HG03460 (cell line): Measurements from ENCODE around the gene RAP1GAP.

Experiments
- ATAC-seq: cut with Tn5 transposase; IDR thresholded peaks from one replicate; pipeline ENCODE4 v1.9.1; 2021; ENCODE audit not compliant: unreplicated experiment

Gene RAP1GAP

GRCh38 chr1:21669258-21670058 lies at the start of gene RAP1GAP:
Gene RAP1GAP (minus strand): TSS chr1:21669357. CDS start chr1:21620032, 49,325 bp downstream.
- no peak for ATAC-seq

GRCh38 chr1:21716169-21716568 lies 47.0 kb upstream of the RAP1GAP start:
- no peak for ATAC-seq

DNA sequence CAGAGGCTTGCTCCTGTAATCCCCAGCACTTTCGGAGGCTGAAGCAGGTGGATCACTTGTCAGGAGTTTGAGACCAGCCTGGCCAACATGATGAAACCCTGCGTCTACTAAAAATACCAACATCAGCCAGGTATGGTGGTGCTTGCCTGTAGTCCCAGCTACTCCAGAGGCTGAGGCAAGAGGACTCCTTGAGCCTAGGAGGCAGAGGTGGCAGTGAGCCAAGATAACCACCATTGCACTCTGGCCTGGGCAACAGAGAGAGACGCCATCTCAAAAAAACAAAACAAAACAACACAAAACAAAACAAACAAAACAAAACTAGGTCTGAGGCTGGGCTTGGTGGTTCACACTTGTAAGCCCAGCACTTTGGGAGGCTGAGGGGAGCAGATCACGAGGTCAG lies 38.7 kb upstream of the RAP1GAP start:
- no peak for ATAC-seq

GRCh38 chr1:21707086-21707840 lies 38.1 kb upstream of the RAP1GAP start:
- no peak for ATAC-seq

DNA sequence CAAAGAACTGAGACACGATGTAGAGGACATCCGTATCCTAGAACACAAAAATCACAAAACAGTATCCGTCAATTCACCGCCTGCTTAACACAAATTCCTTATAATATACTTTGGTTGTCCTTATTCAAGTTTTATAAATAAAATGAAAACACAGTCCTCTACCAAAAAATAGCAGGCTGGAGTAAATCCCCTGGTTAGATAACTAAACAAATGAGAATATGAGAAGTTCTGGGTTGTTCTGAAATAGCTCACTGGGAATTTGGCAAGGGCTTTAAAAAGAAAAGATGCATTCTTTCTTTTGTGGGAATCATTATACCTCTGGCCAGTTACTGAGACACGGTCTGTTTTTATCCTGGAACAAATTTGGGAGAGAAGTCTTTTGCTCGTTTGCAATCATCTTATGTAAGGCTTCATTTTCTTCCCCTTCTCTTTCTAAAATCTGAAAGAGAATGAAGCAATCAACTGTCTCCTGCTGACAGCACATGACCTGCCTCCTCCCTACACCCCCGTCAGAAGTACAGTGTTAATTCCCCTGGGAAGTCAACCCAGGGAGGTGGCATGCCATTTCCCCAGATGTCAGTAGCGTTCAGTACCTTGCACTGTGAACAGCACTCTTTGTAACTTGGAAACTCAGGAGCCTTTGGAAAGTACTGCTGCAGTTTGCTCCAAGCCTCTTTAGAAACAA lies 37.1 kb upstream of the RAP1GAP start:
- ATAC-seq, result no peak

DNA sequence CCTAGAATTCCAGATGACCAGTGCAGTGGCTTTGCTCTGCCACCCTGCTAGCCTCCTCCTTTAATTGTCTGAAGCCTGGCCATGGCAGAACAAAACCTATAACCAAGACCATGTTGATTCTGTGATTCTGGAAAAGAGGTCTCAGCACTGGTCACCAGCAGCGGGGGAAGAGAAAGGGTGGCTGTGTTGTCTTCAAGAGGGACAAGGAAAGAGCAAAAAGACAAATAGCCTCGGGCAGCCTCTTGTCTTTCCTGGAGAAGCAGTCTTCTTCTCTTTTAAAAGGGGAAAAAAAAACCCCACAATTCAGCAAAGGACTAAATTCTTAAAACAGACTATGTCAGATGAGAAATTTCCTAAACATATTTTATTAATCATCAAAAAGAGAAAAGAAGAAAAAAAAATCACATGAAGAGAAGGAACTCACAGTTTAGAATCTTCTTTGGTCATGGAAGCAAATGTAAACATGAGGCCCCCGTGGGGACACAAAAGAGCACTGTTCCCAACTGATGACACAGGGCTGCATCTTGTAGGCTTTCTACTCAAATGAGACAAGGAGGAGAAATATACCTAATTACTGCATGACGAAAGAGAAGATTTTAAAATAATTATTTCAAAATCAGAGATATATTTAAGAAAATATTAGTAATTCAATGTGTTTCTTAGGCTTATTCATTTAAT lies 36.3 kb upstream of the RAP1GAP start:
- no peak for ATAC-seq

DNA sequence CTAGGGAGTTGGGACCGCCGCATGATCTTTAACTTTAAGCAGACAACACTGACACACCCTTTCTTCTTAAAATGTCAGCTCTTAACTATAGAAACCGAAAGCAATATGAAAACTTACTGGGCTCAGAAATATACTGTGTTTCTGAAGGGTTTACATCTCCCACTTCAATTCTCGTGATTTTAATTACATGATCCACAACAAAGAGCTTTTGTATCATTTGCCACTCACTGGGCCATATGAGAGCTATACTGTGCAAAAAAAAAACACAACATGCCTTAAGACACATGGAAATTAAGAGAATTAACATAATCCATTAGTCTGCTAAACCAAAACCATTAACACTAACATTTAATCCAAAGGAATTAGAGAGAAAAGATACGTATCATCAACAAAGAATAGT lies 35.0 kb upstream of the RAP1GAP start:
- ATAC-seq, result no peak

DNA sequence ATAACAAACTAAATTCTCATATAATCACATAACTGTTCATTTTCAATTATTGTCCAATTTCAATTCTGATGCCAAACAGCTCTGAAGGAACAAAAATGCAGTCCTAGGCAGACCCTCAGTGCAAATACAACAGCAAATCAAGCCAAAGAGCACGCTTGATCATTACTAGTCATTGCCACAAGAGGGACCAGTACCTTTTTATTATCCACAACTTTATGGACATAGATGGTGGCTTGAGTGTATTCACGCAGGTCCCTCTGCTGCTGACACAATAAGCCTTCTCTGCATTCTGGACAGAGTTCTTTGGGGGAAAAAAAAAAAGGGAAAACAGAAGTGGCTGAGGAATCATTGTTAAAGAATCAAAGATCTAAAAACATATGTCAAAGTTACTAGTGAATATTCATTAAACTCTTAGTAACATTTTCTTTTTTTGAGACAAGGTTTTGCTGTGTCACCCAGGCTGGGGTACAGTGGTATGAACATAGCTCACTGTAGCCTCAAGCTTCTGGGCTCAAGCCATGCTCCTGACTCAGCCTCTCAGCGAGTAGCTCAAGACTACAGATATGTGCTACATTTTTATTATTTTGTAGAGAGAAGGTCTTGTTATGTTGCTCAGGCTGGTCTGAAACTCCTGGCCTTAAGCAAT lies 34.3 kb upstream of the RAP1GAP start:
- no peak for ATAC-seq

DNA sequence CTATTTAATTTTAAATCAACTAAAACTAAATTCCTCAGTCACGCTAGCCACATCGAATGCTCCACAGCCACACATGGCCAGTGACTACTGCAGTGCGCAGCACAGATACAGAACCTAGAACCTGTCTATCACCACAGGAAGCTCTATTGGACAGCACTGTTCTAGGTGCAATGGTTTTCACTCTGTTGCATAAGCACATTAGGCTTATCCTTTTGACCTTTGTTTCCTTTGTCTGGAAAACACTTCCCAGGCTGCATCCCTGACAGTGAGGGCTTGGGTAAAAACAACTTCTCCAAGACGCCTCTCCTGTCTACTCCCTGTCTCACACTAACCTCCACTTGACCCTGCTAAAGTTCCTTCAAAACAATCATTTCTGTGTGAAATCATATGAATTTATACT lies 33.6 kb upstream of the RAP1GAP start:
- ATAC-seq, result no peak

DNA sequence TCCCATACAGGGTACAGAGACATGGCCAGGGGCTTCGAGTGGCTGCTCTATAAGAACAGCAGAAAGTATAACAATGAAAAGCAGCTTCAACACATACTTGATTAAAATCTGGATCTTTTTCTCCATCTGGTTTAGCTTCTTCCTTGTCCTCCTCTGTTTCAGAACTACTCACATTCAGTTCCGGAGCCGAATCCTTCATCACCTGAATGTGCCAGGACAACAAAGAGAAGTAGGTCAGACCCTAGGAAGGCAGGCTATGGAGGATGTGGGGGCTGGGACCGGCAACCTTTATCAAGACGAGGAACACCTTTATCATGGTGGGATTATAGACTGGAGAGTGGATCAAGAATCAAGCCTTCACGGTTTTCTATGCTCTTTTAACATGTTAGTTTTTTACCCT lies 32.2 kb upstream of the RAP1GAP start:
- no peak for ATAC-seq

- ATAC-seq, result no peak
Measured at GRCh38 chr1:21700094-21700493, 30.9 kb upstream of the RAP1GAP start.

GRCh38 chr1:21696931-21697330 lies 27.8 kb upstream of the RAP1GAP start:
- ATAC-seq, result no peak

DNA sequence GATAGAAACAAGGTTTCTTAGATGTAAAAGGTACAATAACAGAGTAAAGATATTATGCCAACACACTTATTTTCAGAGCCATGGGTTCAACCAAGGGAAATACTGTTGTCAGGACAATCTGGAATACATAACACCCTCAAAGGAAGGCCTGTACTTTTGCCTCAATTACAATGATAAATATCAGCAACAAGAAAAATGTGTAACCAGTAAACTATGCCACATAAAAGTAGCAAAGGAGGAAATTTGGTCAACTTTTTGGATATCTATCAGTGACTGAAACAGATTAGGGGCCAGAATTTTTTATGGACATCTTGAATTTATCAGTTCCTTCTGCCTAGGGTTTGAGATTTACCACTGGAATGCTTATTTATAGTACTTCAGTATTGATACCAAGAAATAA lies 24.6 kb upstream of the RAP1GAP start:
- ATAC-seq, result no peak

DNA sequence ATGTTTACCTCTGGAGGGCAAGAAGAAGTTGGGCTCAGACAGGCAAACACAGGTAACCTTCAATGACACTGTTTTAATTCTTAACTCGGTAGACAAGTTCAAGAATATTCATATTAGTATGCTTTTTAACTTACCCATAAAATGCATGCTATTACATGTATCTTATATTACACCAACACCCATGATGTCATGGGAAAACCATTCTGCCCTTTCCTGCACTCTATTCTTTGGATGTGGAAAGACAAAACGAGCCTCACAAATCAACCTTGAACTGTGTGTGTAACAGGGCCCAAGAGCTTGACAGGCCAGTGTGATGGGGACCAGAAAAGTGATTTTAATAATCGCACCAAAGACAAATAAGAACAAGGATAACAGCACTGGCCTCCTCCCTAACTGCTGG lies 22.6 kb upstream of the RAP1GAP start:
- no peak for ATAC-seq

DNA sequence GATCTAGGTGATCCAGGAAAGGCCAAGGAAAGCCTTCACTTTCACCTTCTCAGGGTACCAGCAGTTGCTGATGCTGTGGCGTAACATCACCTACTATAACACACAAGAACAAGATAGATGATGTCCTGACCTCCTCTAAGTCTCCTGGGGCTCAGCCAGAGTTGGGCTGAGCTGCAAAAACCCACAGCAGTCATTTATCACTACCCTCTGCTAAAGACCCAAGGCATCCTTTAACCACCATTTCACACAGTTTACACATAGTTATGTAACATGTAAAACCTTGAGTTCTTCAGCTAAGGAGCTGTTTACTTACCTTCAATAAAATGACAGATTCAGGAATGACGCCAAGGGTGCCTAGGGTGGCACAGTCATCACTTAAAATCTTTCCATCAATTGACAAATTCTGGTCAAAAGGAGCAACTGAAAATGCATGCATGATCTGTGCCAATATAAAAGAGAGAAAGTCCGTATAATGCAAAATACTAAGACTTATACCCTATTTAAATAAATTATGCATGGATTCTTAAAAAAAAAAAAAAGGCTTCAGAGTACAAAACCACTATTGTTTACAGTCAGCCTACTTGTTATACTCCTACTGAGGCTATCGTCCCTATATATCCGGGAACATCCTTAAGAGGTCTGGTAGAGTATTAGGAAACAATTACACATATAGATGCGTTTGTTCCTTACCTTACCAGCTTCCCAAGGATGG lies 20.7 kb upstream of the RAP1GAP start:
- no peak for ATAC-seq

DNA sequence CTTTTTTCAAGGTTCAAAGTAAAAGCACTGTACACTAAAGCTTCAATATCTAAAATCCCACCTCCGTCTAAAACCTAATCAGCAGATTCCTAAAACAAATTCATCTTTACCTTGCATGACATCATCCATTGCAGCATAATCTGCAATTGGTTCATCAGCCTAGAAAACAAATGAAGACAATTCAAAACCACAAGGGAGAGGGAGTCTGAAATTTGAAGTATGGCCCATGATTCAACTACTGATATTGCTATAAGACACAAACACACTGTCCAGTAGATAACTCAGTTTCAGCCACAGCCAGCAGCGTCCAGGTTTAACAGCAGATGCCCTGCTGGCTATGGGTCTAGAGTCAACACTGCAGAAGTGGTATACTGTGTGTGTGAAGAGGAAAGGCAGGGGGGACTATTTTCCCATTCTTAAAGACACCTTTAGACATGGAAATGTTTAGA lies 17.9 kb upstream of the RAP1GAP start:
- ATAC-seq, result no peak

DNA sequence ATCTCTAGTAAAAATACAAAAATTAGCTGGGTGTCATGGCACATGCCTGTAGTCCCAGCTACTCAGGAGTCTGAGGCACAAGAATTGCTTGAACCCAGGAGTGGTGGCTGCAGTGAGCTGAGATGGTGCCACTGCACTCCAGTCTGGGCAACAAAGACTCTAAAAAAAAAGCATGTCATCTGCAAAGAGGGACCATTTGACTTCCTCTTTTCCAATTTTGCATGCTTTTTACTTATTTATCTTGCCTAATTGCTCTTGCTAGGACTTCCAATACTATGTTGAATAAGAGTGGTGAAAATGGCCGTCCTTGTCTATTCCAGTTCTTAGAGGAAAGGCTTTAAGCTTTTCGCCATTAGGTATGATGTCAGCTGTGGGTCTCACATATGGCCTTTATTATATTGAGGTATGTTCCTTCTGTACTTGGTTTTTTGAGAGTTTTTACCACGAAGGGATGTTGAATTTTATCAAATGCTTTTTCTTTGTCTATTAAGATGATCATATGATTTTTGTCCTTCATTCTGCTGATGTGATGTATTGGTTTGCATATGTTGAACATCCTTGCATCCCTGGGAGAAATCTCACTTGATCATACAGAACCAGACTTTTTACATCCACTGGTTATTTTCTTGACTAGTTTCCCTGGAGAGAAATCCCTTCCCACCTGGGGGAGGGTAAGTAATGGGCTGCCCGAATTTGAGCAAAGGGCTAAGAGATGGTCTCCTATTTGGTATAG lies 17.0 kb upstream of the RAP1GAP start:
- ATAC-seq, result no peak

DNA sequence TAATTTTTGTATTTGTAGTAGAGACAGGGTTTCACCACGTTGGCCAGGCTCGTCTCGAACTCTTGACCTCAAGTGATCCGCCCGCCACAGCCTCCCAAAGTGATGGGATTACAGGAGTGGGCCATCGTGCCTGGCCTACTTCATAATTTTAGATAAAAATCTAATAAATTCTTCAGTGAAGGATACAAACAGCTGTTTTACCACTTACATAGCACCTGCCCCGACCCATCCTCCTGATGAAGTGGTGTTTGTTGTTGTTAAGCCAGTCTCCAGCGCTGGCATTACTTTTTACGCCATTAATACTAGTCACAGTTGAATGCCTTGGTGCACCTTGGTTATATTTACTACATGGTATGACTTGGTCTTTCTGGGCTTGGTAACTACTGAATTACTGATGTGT lies 12.3 kb upstream of the RAP1GAP start:
- no peak for ATAC-seq

DNA sequence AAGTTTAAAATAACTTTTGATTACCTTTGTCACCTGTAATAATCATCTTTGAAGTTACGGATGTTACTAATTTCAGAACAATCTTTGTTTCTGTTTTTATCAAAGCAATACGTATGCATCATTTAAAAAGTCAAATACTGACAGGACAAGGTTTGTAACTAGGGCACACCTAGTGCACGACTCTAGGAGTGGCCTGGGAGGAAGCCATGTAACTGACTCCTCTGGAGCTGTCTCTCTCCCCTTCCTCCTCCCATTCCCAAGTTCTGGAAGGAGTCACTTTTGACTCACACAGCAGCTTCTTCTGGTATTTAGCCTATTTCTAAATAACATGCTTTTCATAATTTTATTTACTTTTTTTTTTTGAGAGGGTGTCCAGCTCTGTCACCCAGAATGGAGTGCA lies 11.8 kb upstream of the RAP1GAP start:
- ATAC-seq, result no peak
